Measurements from ENCODE around the gene LRRC74A. TPM values are rescaled to one million over a fixed set of nuclear protein-coding genes. Genes with fewer than 3 reads are reported as not detected.

Gene LRRC74A
- total and polyA plus RNA-seq, 2 donors (not counting 3 experiments of a cell fraction or from before 2014, with no cell fraction given) = not detected

- Histone ChIP-seq H3K27me3 (ENCODE audit: control insufficient read depth in 2 of 2, insufficient read depth in 2 of 2, low read length in 2 of 2) (no peaks in the 10 kb centered on the region), H3K9ac (replicated peaks; ENCODE audit: extremely low read depth, insufficient read depth, low read length) (no peak overlapping the region), H3K4me3 (replicated peaks in 1 of 3; ENCODE audit: insufficient read depth in 1 of 3, low read depth in 1 of 3, low read length in 3 of 3) (no peak overlapping the region), H3K79me2 (ENCODE audit: control insufficient read depth, insufficient read depth, low read length) (no peaks in the 10 kb centered on the region), H3K4me1 (ENCODE audit: control insufficient read depth, extremely low read depth, insufficient read depth, low read length) (peaks cover 14% of the 10 kb centered on the region), H3K9me1 (replicated peaks; ENCODE audit: control insufficient read depth, extremely low read depth, insufficient read depth, low read length) (no peaks in the 10 kb centered on the region), H2AFZ (ENCODE audit: low read depth, low read length) (no peak overlapping the region), H3K27ac (ENCODE audit: insufficient read depth, low read depth, low read length) (no peak overlapping the region), H3K9me3 (replicated peaks; ENCODE audit: control insufficient read depth, insufficient read depth, low read length) (no peaks in the 10 kb centered on the region), H3K4me2 (ENCODE audit: insufficient read depth, low read length) (no peak overlapping the region), H3K36me3 (ENCODE audit: control insufficient read depth in 2 of 2, extremely low read depth in 1 of 2, insufficient read depth in 2 of 2, low read length in 2 of 2) (peaks cover 2 to 36% of the 10 kb centered on the region in 2 experiments), H4K20me1 (replicated peaks; ENCODE audit: control insufficient read depth, extremely low read depth, insufficient read depth, low read length) (no peaks in the 10 kb centered on the region)
- DNase-seq (ENCODE audit: low read depth, low spot score) = no peak
- no peak for TF ChIP-seq CTCF (IDR thresholded peaks at IDR 0.05; ENCODE audit: extremely low read depth in 1 of 2, insufficient read depth in 1 of 2, low read depth in 1 of 2, low read length in 2 of 2)
- no peak for TF ChIP-seq MYC (IDR thresholded peaks at IDR 0.05; ENCODE audit: low read depth, low read length)
- no peak for TF ChIP-seq GATA2 (IDR thresholded peaks at IDR 0.05; ENCODE audit: insufficient read depth, insufficient read length, low read depth, low read length)
- TF ChIP-seq FOS (IDR thresholded peaks at IDR 0.05; ENCODE audit: borderline replicate concordance, insufficient read depth, low read length) = no peak
- TF ChIP-seq POLR2A (IDR thresholded peaks at IDR 0.05; ENCODE audit: low read depth, low read length) = no peak
- TF ChIP-seq JUN (IDR thresholded peaks at IDR 0.05; ENCODE audit: borderline replicate concordance, insufficient read depth, insufficient read length, low read depth) = no peak
- no peak for TF ChIP-seq EZH2 (IDR thresholded peaks at IDR 0.05; ENCODE audit: borderline replicate concordance, low read depth, low read length, severe bottlenecking)
- no peak for TF ChIP-seq POLR2AphosphoS5 (IDR thresholded peaks at IDR 0.05; ENCODE audit: insufficient read depth, low read depth, low read length)
- FAIRE-seq = no peak
- ChIA-PET CTCF (interaction anchor here (1.7 to 15.4 kb wide), 3 partner anchors 7 to 65 kb away, joined by 5 to 557 read pairs (median 14); no protein-coding TSS in a partner anchor), POLR2A (no interaction called here)
- no TSS peak for BruUV-seq (replicated peaks)
- dilution Hi-C loops (cut with MboI; ENCODE audit: extremely low pct_ligation_motif_present, low sequenced_read_pairs) = no loop called here
- intact Hi-C loops (cut with micrococcal nuclease) = no loop called here
Observed at GRCh38 chr14:76777721-76778120, 48.5 kb upstream of the LRRC74A start.

Data from endothelial cell of umbilical vein (primary cell).